Renal pelvis (tissue), 4 donors: ENCODE data around the gene ZNG1F. TPM values are rescaled to one million over a fixed set of nuclear protein-coding genes. Genes with fewer than 3 reads are reported as not detected.
"Not testable (repeated sequence)": the region's sequence is repeated elsewhere in the genome, so short reads cannot be mapped to it uniquely, and the experiment has no call there.

Experiments
- DNase-seq: peaks from one replicate; pipeline ENCODE4 v3.0.0-alpha.2; 2013
- polyA plus RNA-seq, 3 donors: library from polyadenylated mRNA; unstranded; fragments of 120-200 nt; gene quantifications; one replicate each; pipeline ENCODE4 v1.2.1, GENCODE V29; 2013; ENCODE audit not compliant: insufficient read length in 3 of 3

ZNG1F gene
- polyA plus RNA-seq, 3 donors, result 10.4 to 27.7 (median 26.5) TPM

- DNase-seq, result not testable (repeated sequence)
These were observed 101.2 kb downstream of the ZNG1F start for GRCh38 chr9:41087929-41088328.

GRCh38 chr9:41087157-41087780 is 101.8 kb downstream of the ZNG1F start:
- not testable (repeated sequence) for DNase-seq

- DNase-seq, result not testable (repeated sequence)
These were observed 102.4 kb downstream of the ZNG1F start for GRCh38 chr9:41086685-41087084.

GRCh38 chr9:41086215-41086614 is 102.9 kb downstream of the ZNG1F start:
- DNase-seq, result not testable (repeated sequence)

GRCh38 chr9:41082358-41082757 is 106.8 kb downstream of the ZNG1F start:
- not testable (repeated sequence) for DNase-seq

Other genes starting within 250 kb of the ZNG1F start
- gene FOXD4L6, start 60.6 kb downstream of the ZNG1F start, polyA plus RNA-seq, result not detected